ACC112 (cell line): ENCODE results near the gene TOMM40L.

Experiments
- H2AFZ ChIP-seq: fragments of 200-600 bp; sonication (generic); one replicate; pipeline ENCODE4 v1.6.0; 2017; ENCODE audit warnings: antibody characterized with exemption, low read length; ENCODE audit not compliant: unreplicated experiment
- H3K27ac ChIP-seq: fragments of 200-600 bp; sonication (generic); 2 replicates; pipeline ENCODE4 v1.5.1; 2014; ENCODE audit warnings: low read depth, mild to moderate bottlenecking, antibody characterized with exemption, low read length, moderate library complexity
- H3K27me3 ChIP-seq: fragments of 200-600 bp; sonication (generic); 2 replicates; pipeline ENCODE4 v1.6.1; 2014; ENCODE audit warnings: mild to moderate bottlenecking, antibody characterized with exemption, low read length, moderate library complexity, mixed read lengths; ENCODE audit not compliant: insufficient read depth
- H3K36me3 ChIP-seq: fragments of 200-600 bp; sonication (generic); 2 replicates; pipeline ENCODE4 v1.6.1; 2016; ENCODE audit warnings: mild to moderate bottlenecking, antibody characterized with exemption, low read length, moderate library complexity, mixed read lengths; ENCODE audit not compliant: insufficient read depth
- H3K4me1 ChIP-seq: fragments of 200-600 bp; sonication (generic); one replicate; pipeline ENCODE4 v1.6.1; 2016; ENCODE audit warnings: low read length, mixed read lengths; ENCODE audit not compliant: insufficient read depth, unreplicated experiment, control insufficient read depth
- H3K4me3 ChIP-seq: fragments of 200-600 bp; sonication (generic); 2 replicates; pipeline ENCODE4 v1.5.1; 2014; ENCODE audit warnings: mild to moderate bottlenecking, low read depth, low read length
- H3K79me2 ChIP-seq: fragments of 200-600 bp; sonication (generic); one replicate; pipeline ENCODE4 v1.6.0; 2016; ENCODE audit warnings: low read length; ENCODE audit not compliant: control insufficient read depth, unreplicated experiment, insufficient read depth

The TOMM40L gene

GRCh38 chr1:161207173-161207572 is 18.7 kb upstream of the TOMM40L start:
- peaks cover 30% of the 10 kb centered on the region for H3K4me1 ChIP-seq
- no peak overlapping the region for H2AFZ ChIP-seq
- H3K4me3 ChIP-seq: no peak overlapping the region
- peaks cover 36% of the 10 kb centered on the region for H3K79me2 ChIP-seq
- H3K36me3 ChIP-seq: peaks cover 22% of the 10 kb centered on the region
- H3K27ac ChIP-seq: peak overlapping the region; percentile 84
- H3K27me3 ChIP-seq: no peaks in the 10 kb centered on the region

- Histone ChIP-seq H3K79me2 (peaks cover 11% of the 10 kb centered on the region), H3K27ac (peak overlapping the region; percentile 29; the same call in 1 of the 2 replicates), H3K27me3 (no peaks in the 10 kb centered on the region), H3K36me3 (peaks cover 18% of the 10 kb centered on the region), H2AFZ (no peak overlapping the region), H3K4me1 (peaks cover 15% of the 10 kb centered on the region), H3K4me3 (no peak overlapping the region)
These were observed 16.0 kb upstream of the TOMM40L start for GRCh38 chr1:161209790-161210409.

- H3K79me2 ChIP-seq: peaks cover 2% of the 10 kb centered on the region
- H3K27ac ChIP-seq: no peak overlapping the region
- H2AFZ ChIP-seq: no peak overlapping the region
- H3K27me3 ChIP-seq: no peaks in the 10 kb centered on the region
- H3K4me1 ChIP-seq: peaks cover 22% of the 10 kb centered on the region
- H3K36me3 ChIP-seq: peaks cover 15% of the 10 kb centered on the region
- no peak overlapping the region for H3K4me3 ChIP-seq
These were observed 11.5 kb upstream of the TOMM40L start for GRCh38 chr1:161214369-161214768.

GRCh38 chr1:161215076-161215475 is 10.8 kb upstream of the TOMM40L start, which contains the start of gene FCER1G:
FCER1G (plus strand) TSS chr1:161215295; CDS start chr1:161215322, 27 bp downstream.
- peaks cover 2% of the 10 kb centered on the region for H3K79me2 ChIP-seq
- H3K4me3 ChIP-seq: no peak within 1 kb of the TSS
- peak within 1 kb of the TSS; percentile 99 for H3K27ac ChIP-seq
- H3K4me1 ChIP-seq: peaks cover 22% of the 10 kb centered on the region
- no peak within 1 kb of the TSS for H2AFZ ChIP-seq
- H3K27me3 ChIP-seq: no peaks in the 10 kb centered on the region
- H3K36me3 ChIP-seq: peaks cover 11% of the 10 kb centered on the region

GRCh38 chr1:161216945-161217712 is 8.7 kb upstream of the TOMM40L start:
- Histone ChIP-seq H3K27ac (peak overlapping the region; percentile 99), H3K4me3 (peak overlapping the region; percentile 47), H3K4me1 (peaks cover 22% of the 10 kb centered on the region), H3K79me2 (no peaks in the 10 kb centered on the region), H3K27me3 (no peaks in the 10 kb centered on the region), H2AFZ (peak overlapping the region; percentile 75), H3K36me3 (peaks cover 6% of the 10 kb centered on the region; the same call in 1 of the 2 replicates)

GRCh38 chr1:161217831-161218230 is 8.0 kb upstream of the TOMM40L start:
- Histone ChIP-seq H3K4me3 (no peak overlapping the region), H3K4me1 (peaks cover 22% of the 10 kb centered on the region), H3K79me2 (no peaks in the 10 kb centered on the region), H3K36me3 (peaks cover 6% of the 10 kb centered on the region; the same call in 1 of the 2 replicates), H2AFZ (no peak overlapping the region), H3K27ac (peak overlapping the region; percentile 99), H3K27me3 (no peaks in the 10 kb centered on the region)

GRCh38 chr1:161218301-161219077 is 7.4 kb upstream of the TOMM40L start:
- no peaks in the 10 kb centered on the region for H3K27me3 ChIP-seq
- peaks cover 6% of the 10 kb centered on the region; the same call in 1 of the 2 replicates for H3K36me3 ChIP-seq
- no peak overlapping the region for H3K4me3 ChIP-seq
- no peaks in the 10 kb centered on the region for H3K79me2 ChIP-seq
- H3K4me1 ChIP-seq: peaks cover 22% of the 10 kb centered on the region
- no peak overlapping the region for H2AFZ ChIP-seq
- peak overlapping the region; percentile 99 for H3K27ac ChIP-seq

- H3K27me3 ChIP-seq: no peaks in the 10 kb centered on the region
- H3K4me3 ChIP-seq: no peak overlapping the region
- no peaks in the 10 kb centered on the region for H3K36me3 ChIP-seq
- peaks cover 22% of the 10 kb centered on the region for H3K4me1 ChIP-seq
- H3K79me2 ChIP-seq: no peaks in the 10 kb centered on the region
- no peak overlapping the region for H3K27ac ChIP-seq
- H2AFZ ChIP-seq: no peak overlapping the region
These were observed 6.6 kb upstream of the TOMM40L start for GRCh38 chr1:161219078-161219892.

GRCh38 chr1:161220002-161220401 is 5.9 kb upstream of the TOMM40L start:
- Histone ChIP-seq H3K27me3 (no peaks in the 10 kb centered on the region), H2AFZ (no peak overlapping the region), H3K79me2 (no peaks in the 10 kb centered on the region), H3K27ac (no peak overlapping the region), H3K36me3 (no peaks in the 10 kb centered on the region), H3K4me3 (no peak overlapping the region), H3K4me1 (peaks cover 23% of the 10 kb centered on the region)
